Measurements from ENCODE around the gene INS.
"Not testable (repeated sequence)": the region's sequence is repeated elsewhere in the genome, so short reads cannot be mapped to it uniquely, and the experiment has no call there.

INS gene

DNA sequence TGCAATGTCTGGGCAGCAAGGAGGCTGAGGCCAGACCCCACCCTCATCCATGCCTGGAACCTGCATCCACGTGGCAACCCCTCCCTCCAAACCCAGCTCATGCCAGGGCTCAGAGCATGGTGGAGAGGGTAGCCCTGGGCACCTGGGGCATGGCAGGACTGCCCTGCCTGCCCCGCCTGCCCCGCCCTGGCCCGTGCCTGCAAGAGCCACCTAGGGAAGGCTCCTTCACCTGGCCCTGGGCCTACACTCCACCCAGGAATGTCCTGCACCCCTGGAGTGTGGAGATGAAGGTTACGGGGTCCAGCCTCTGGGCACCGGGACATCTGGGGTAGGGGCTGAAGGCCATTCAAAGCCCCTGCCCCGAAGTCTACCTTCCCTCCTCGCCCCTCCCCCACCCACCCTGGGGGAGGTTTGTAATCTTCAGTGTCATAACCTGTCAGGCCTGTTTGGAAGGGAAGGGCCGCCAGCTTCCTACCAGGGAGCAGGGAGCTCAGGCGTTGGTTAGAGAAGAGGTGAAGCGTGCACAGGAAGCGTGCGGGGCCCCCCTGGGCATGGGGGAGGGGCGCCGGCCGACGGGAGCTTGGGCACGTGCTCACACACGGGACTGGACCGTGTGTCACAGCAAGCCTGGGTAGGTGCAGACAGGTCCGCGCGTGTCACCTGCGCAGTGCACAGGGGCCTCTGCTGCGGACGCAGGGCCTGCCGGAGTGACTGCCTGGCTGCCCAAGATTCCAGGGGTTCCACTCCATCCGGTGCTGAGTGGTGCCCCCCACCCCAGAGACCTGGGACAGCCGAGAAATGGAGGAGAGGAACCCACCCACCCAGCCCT, 41.3 kb upstream of the INS start:
- H3K4me1 Mint-ChIP-seq = peaks cover 1% of the 10 kb centered on the region
- peaks cover 14% of the 10 kb centered on the region for H3K27me3 Mint-ChIP-seq
- H3K36me3 Mint-ChIP-seq = no peaks in the 10 kb centered on the region
- ATAC-seq = no peak
- H3K4me3 Mint-ChIP-seq = no peak overlapping the region
- no peak overlapping the region for H3K27ac Mint-ChIP-seq
- peaks cover 5% of the 10 kb centered on the region for H3K9me3 Mint-ChIP-seq

DNA sequence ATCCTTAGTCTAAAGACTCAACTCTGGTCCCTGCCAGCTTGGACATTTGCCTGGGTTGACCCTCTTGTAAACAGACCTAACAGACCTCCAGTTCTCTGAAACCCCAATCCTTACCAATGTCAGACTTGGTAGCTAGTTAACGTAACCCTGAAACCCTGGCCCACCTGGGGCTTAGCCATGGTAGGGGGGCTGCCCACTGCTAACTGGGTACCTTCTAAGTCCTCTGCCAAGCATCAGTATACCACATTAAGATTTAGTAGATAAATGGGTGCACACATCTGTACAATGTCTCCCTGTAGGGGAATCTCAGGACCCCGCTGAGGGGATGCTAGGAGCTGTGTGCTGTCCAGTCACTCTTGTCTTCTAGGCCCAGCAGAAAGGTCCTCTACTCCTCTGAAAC, 40.5 kb upstream of the INS start:
- no peak overlapping the region for H3K27ac Mint-ChIP-seq
- no peak for ATAC-seq
- H3K4me1 Mint-ChIP-seq = peaks cover 9% of the 10 kb centered on the region
- H3K4me3 Mint-ChIP-seq = no peak overlapping the region
- H3K27me3 Mint-ChIP-seq = peaks cover 19% of the 10 kb centered on the region
- H3K36me3 Mint-ChIP-seq = no peaks in the 10 kb centered on the region
- peaks cover 5% of the 10 kb centered on the region for H3K9me3 Mint-ChIP-seq

DNA sequence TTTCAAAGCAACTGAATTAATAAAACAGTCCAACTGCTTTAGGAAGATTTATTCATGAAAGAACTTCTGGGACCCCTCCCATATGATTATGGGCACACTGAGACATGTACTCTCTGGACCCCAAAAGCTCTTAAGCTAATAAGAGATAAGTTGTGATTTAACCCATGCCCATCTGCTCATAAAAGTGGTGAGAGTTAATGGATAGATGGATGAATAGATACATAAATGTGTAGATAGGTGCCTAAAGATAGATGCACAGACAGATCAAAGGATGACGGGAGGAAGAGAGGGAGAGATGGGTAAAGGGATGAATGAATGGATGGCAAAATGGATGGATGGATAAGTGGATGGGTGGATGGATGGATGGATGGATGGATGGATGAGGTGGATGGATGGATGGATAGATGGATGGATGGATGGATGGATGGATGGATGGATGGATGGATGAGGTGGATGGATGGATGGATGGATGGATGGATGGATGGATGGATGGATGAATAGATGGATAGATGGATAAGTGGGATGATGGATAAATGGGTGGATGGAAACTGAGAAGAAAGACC, 40.0 kb upstream of the INS start:
- Mint-ChIP-seq H3K36me3 (no peaks in the 10 kb centered on the region), H3K27ac (no peak overlapping the region), H3K4me3 (no peak overlapping the region), H3K9me3 (peaks cover 5% of the 10 kb centered on the region), H3K27me3 (peaks cover 24% of the 10 kb centered on the region), H3K4me1 (peaks cover 12% of the 10 kb centered on the region)
- no peak for ATAC-seq

DNA sequence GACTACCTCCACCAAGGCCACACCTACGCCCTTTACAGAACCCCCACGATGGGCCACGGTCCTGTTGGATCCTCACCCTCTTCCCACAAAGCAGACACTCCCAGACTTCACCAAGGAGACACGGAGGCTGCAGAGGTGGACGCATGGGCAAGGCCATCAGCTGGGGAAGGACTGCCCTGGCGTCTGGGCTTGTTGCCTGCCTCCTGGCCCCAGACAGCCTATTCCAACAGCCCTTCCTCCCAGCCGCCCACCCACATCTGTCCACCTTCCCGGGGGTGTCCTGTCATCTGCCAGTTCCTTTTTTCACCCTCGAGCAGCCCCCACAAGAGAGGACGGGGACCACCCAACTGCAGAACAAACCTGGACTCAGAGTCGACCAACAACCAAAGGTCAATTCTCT, 39.5 kb upstream of the INS start:
- Mint-ChIP-seq H3K27ac (no peak overlapping the region), H3K9me3 (peaks cover 5% of the 10 kb centered on the region), H3K4me3 (no peak overlapping the region), H3K36me3 (no peaks in the 10 kb centered on the region), H3K27me3 (peaks cover 29% of the 10 kb centered on the region), H3K4me1 (peaks cover 12% of the 10 kb centered on the region)
- no peak for ATAC-seq

DNA sequence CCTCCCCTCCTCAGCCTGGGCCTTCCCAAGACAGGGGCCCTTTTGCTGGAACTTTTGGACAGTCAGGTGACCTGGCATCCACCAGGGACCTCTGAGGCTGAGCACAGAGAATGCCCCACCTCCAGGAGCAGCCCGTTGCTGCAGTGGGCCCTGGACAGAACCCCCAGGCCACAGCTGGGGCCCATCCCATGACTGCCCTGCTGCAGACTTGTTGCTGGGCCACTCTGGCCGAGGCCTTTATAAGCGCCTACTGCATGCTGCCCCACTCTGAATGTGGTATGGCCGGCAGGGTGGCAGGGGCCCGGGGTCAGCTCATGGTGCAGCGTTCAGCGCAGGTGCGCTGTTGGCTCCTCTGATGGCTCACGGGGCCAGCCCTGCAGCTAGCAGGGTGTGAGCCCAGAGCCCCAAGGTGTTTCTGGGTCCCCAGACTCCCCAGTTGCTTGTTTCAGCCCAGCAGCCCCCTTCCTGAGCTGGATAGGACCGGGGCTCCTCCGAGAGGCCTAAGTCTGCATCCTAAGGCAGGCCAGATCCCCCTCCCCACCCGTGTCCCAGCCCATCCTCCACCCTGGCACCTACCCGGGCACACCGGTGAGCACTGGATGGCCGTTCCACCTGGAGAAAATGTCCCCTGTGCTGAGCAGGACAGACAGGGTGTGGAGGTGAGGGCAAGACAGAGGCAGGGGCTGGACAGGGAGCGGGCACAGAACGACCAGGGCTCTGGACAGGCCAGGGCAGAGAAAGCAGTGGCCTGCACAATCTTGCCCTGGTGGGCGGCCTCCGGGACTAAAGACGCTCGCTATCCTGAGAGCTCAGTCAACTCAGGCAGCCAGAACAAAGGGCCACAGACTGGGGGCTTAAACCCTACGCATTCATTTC, 38.7 kb upstream of the INS start:
- Mint-ChIP-seq H3K27ac (no peak overlapping the region), H3K9me3 (peaks cover 5% of the 10 kb centered on the region), H3K27me3 (peaks cover 37% of the 10 kb centered on the region), H3K4me3 (no peak overlapping the region), H3K4me1 (peaks cover 12% of the 10 kb centered on the region), H3K36me3 (no peaks in the 10 kb centered on the region)
- ATAC-seq = no peak

DNA sequence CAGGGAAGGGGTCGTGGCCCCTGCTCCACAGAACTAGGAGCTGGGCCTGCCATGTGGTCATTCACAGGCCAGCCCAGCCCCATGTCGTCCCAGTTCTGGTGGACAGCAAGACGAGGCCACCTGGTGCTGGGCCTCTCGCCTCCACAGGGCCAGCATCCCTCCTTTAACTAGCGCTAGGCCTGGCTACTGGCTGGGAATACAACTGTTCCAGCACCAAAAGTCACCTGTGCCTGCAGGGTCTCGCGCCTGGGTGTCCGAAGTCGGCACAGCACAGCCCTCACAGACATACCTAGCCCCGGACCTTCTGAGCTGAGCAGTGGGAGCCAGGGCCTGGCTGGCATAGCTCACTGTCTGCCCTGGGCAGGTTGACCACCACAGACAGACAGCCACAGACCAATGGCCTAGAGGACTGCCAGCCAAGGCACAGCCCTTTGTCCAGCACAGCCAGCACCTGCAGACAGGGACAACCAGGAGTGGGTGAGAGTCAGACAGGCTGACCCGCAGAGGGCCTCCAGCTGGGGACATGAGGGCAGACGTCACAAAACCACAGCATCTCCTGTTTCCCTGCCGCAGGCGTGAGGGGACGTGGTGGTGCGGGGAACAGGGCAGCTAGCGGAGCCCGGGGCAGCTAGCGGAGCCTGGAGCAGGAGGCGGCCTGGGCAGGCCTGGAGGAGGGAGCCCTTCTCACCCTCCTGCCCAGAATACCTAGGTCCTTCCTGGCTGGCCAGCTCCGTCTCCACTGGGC, 37.8 kb upstream of the INS start:
- ATAC-seq = no peak
- Mint-ChIP-seq H3K27ac (no peak overlapping the region), H3K36me3 (no peaks in the 10 kb centered on the region), H3K4me1 (peaks cover 12% of the 10 kb centered on the region), H3K4me3 (no peak overlapping the region), H3K27me3 (peaks cover 40% of the 10 kb centered on the region), H3K9me3 (peaks cover 5% of the 10 kb centered on the region)

GRCh38 chr11:2197771-2198520, 36.9 kb upstream of the INS start:
- H3K4me3 Mint-ChIP-seq = no peak overlapping the region
- H3K4me1 Mint-ChIP-seq = peaks cover 12% of the 10 kb centered on the region
- no peak overlapping the region for H3K27ac Mint-ChIP-seq
- no peaks in the 10 kb centered on the region for H3K36me3 Mint-ChIP-seq
- H3K27me3 Mint-ChIP-seq = peaks cover 47% of the 10 kb centered on the region
- H3K9me3 Mint-ChIP-seq = peaks cover 5% of the 10 kb centered on the region
- ATAC-seq = no peak

GRCh38 chr11:2196970-2197770, 36.2 kb upstream of the INS start:
- peak; percentile 74 for ATAC-seq
- Mint-ChIP-seq H3K27ac (peak overlapping the region; percentile 6), H3K4me1 (peaks cover 12% of the 10 kb centered on the region), H3K9me3 (peaks cover 5% of the 10 kb centered on the region), H3K4me3 (no peak overlapping the region), H3K27me3 (peaks cover 49% of the 10 kb centered on the region), H3K36me3 (no peaks in the 10 kb centered on the region)

DNA sequence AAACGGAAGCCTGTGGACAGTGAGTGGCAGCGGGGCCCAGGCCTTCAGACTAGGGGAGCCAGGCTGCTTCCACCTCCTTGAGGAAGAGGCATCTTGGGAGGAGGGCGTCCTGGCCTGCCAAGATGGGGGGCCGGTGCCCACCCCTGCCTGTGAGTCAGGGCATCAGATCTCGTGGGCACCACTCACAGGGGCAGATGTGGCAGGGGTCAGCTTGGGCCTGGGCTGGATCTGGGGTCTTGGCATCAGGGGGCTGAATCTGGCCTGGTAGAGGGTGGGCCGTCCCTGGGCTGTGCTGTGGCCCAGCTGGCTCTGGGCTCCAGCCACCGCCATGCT, 34.7 kb upstream of the INS start:
- ATAC-seq = no peak
- Mint-ChIP-seq H3K4me3 (no peak overlapping the region), H3K36me3 (no peaks in the 10 kb centered on the region), H3K27ac (no peak overlapping the region), H3K27me3 (peaks cover 49% of the 10 kb centered on the region), H3K4me1 (peaks cover 17% of the 10 kb centered on the region), H3K9me3 (no peaks in the 10 kb centered on the region)

DNA sequence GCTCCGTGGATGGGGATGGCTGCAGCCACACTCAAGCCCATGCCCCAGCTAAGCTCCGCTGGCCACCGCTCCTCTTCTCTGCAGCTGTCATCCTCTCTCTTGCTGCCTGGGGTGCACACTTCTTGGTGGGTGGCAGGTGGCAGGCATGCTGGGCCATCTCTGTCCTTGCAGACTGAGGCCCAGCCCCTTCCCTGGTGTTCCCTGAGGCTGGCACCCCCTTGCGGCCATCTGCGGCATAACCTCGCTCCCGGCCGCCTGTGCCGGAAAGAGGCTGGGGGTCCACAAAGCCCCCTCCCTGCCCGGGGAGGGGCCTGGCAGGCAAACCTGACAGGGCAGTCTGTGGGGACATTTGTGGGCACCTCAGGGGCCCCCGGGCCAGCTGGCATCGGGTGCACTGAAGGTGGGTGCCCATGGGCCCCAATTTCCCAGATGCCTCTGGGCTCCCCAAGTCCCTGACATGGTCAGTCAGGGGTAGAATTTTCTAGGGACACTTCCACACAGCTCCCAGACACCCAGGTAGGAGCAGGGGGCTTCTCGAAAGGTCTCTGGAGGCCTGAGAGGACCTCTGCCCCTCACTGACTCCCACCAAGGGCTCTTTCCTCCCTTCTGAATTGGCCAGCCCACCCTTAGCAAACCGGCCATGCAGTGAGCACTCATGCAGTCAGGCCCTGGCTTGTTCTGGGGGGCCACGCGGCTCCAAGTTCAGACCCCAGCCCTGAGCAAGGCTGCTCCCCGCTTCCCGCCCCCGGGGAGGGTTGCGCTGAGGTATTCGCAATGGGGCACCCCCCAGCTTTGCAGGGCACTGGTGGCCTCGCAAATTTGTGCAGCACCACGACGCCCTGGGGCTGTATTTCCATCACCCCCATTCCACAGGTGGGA, 34.1 kb upstream of the INS start:
- Mint-ChIP-seq H3K27me3 (peaks cover 49% of the 10 kb centered on the region), H3K4me1 (peaks cover 18% of the 10 kb centered on the region), H3K4me3 (no peak overlapping the region), H3K27ac (no peak overlapping the region), H3K9me3 (no peaks in the 10 kb centered on the region), H3K36me3 (no peaks in the 10 kb centered on the region)
- ATAC-seq = no peak

DNA sequence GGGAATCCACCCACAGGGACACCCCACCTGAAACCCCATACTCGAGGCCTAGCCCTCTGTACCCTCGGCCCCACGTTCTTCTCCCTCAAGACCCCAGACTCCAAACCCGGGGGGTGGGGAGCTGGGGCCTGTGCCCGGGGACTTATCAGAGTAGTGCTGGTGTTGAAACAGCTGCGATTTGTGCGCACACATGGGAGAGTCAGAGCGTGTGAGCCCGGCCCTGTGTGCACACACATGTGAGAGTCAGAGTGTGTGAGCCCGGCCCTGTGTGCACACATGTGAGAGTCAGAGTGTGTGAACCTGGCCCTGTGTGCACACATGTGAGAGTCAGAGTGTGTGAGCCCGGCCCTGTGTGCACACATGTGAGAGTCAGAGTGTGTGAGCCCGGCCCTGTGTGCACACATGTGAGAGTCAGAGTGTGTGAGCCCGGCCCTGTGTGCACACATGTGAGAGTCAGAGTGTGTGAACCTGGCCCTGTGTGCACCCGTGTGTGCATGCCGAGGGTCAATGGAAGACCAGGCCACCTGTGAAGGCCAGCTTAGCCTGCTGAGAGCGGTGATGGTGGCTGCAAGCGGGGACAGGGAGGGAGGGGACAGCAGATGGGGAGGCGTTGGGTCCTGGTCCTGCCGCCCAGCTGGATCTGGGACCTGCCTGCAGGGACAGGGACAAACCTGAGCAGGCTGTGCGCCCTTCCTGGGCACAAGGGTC, 33.0 kb upstream of the INS start:
- not testable (repeated sequence) for H3K36me3 Mint-ChIP-seq, H3K9me3 Mint-ChIP-seq, H3K27ac Mint-ChIP-seq, H3K4me3 Mint-ChIP-seq, ATAC-seq
- Mint-ChIP-seq H3K27me3 (peaks cover 56% of the 10 kb centered on the region), H3K4me1 (peaks cover 18% of the 10 kb centered on the region)

GRCh38 chr11:2193099-2193887, 32.3 kb upstream of the INS start:
- peaks cover 18% of the 10 kb centered on the region for H3K4me1 Mint-ChIP-seq
- H3K27me3 Mint-ChIP-seq = peaks cover 53% of the 10 kb centered on the region

More at GRCh38 chr11:2193099-2193887, 32.3 kb upstream of the INS start:
- Mint-ChIP-seq H3K9me3 (no peaks in the 10 kb centered on the region), H3K36me3 (no peaks in the 10 kb centered on the region), H3K4me3 (no peak overlapping the region), H3K27ac (no peak overlapping the region)
- ATAC-seq = no peak
